HG02885 (cell line): ENCODE measurements around the gene PARD3B.

Experiments
- ATAC-seq: cut with Tn5 transposase; IDR thresholded peaks from one replicate; pipeline ENCODE4 v1.9.1; 2021; ENCODE audit warnings: mild to moderate bottlenecking; ENCODE audit not compliant: unreplicated experiment, poor library complexity

PARD3B gene

DNA sequence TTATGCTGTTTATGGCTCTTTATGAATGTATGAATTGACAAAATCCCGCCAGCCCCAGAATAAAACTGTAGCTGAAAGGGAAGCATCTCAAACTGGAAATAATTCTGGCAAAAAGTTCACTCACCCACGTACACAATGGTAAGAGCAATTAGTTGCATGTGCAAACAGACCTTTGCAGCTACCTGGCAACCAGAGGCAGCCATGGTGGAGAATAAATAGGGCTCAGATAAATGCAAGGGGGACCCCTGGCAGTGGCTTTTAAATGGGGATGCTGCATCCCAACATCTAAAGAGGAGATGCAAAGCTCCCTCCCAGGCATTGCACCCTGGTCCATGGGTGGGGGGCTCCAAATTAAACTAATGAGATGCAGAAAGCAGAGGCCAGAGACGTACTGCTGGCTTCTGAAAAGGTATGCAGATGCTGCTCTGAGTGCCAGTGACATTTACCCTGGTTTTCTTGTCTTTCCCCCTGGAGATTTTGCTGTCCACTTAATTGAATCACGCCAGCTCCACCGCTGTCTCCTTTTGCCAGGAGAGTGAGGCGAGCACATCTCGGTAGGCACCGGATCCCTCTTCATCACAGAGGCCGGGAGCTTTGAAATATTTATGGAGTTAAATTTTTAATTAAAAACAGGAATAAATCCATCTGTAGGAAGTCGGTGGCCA lies 1010.4 kb downstream of the PARD3B start:
- ATAC-seq, result no peak

DNA sequence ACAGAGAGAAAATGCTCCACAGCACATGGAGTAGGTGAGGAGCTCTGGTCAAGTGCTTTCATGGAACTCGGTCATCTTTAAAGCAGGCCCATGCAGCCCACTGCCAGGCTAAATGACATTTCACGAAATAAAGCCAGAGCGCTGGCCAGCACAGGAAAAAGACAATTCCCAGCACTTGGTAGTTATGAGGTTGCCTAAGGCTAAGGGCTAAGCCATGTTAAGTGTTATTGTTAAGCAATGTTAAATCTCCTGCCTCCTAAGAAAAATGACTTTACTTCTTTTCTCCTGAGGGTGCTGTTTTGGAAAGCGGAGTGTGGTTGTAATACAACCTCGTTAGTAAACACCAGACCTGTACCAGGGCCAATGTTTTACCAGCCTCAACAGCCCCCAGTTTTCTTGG lies 1011.1 kb downstream of the PARD3B start:
- no peak for ATAC-seq

DNA sequence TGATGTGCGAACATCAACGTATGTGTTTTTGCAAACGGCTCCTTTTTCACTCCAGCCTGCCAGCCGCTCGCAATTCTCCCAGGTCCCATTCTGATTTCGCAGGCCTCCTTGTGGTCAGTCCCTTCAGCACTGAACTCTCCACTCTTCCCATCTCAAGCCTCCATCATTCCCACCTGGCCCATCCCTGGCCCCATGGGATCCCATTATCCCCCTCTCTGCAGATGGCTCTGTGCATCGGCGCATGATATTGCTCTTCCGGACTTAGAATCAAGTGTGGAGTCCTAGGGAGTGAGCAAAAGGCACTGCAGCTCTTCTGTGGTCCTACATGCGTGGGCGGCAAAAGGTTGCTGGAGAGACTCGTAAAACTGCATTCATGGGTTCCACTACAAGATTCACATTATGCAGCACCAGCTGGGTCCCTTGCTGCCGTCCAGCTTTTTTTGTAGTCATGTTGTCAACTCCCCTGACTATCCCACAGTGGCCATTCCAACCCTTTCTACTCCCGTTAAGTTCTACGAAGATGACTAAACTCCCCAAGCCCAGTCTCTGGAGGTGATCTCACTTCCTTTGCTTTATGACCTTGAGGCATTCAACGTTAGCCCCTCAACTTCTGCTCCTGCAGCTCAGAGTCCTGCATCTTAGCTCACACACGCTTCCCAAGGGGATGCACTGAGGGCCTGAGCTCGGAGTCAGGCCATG lies 1011.7 kb downstream of the PARD3B start:
- no peak for ATAC-seq

DNA sequence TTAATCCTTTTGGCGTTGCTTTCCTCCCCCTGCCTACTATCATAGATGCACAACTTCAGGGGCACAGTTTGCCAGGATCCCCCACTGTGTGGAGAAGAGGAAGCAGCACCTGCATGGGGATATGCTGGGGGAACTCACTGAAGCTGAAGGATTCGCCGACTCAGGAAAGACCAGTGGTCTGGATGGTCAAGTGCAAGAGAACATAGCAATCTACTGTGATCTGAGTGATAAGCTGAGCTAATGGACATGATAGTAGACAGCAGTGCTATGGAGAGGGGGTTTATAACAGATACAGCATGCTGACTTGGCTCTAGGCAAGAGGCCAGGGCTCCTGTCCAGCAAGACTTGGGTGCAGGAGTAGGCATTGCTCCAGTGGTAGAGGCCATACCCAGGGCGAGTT lies 1012.6 kb downstream of the PARD3B start:
- no peak for ATAC-seq

DNA sequence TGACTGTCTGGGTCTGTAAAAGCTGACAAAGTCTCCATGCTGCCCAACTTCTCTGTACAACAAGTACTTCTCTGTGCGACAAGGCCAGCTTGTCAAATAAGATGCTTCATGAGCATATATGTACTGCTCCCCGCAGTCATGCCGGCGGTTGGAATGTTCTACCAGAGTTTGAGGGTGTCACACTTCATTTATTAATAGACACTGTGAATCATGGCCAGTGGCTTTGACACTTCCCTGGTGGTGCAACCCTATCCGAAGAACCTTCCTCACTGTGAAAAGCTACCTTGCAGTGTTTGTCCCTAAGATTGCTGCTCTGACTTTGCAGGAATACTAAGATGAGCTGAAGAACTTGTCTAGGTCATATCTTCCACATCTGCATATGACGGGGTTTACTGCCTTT lies 1016.2 kb downstream of the PARD3B start:
- ATAC-seq, result no peak

DNA sequence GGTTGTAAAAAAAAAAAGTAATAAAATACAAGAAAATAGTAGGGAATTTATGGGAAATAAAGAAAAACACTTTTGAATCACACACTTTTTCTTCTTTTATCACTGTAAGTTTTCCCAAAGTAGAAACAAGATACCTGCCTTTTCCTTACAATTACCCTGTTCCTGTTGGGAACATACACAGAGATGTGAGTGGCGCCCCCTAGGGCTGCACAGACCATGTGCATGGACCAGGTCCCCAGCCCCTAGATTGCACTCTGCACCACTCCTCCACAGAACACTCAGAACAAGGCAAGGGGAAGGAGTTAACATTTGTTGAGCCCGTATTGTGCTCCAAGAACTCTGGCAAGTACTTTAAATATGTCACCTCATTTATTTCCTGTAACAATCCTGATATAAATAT lies 1018.4 kb downstream of the PARD3B start:
- no peak for ATAC-seq

DNA sequence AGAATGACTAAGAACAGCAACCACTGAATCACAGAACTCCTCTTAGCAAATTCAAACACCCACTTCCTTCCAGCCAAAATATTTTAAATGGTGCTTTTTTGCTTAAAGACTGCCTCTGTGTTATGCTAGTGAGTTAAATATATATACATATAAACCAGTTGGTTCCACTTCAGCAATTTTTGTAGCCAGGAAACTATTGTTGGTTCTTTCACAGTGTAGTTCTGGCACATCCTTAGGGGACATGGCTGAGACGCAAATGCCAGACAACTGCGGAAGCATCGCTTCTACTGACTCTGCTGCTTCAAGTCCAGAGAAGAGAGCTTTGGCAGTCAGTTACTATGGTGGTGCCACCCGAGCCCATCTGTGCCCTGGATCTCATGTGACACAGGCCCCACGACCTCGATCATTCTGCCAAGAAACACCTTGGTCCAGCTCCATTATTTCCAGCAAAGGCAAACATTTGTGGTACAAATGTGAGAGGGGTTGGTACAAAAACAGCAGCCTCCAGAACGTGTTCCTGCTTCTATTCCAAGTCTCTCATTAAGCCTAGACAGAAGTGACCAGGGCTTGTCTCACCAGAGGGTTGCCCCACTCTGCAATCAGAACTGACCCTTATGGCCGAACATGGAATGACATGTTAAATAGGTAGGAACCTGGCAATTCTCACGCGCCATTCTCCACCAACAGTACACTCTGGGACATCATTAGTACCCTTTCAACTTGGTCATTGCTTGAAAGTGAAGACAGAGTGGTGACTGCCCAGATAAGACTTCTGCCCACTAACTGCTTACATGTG lies 1019.3 kb downstream of the PARD3B start:
- ATAC-seq, result no peak

DNA sequence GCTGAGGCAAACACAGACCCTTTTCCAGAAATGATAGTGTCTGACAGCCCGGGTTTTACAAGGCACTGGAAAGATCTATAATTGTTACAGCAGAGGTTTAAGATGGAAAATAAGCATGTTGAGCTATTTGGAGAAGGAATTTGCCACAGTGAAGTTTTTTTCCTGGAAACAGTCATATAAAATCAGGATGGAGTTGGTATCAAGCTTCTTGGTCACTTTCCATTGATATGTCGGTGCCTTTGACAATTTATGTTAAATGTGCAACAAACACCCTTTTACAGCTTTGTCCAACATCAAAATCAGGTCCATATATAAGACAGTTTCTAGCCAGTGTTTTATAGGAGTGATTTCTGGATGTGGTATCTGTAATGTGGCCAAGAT lies 1019.9 kb downstream of the PARD3B start:
- no peak for ATAC-seq

DNA sequence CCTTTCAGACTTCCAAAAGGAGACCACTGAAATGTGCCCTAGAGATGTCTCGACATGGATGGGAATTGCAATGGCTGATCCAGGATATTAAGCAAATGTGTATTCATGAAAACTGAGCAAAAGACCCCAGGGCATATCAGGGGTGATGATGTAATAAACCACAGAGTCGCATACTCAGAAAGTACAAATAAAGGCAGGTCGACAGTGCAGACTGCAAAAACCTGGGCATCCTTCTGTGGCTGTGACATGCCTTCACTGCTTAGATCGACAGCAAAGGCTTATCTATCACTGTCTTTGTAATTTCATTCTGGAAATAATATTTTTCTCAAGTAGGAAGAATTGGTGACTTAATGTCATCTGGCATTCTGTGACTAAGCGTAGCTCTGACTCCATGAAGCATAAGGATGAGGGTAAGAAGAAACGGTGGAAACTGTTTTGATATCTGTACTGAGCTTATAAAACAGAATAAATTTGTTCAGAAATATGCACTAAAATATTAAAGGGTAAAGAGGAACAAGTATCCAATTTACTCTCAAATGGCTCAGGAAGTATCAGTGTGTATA lies 1021.4 kb downstream of the PARD3B start:
- ATAC-seq, result no peak

DNA sequence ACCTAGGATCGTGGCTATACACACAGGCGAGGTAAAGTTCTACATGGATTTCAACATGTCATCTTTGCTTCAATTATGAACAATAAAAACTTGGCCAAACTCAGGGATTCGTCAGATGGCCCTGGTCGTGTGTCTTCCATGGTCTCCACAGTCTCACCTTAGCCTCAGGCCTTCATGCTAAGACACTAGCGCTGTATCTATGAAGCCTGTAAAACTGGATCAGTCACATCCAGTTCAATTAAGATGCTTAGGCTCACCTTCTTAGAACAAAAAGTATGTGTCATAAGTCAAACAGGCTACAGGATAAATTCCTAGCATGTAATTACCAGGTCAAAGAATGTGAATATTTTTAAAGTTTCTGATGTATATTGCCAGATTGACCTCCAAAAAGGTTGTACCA lies 1023.3 kb downstream of the PARD3B start:
- no peak for ATAC-seq

DNA sequence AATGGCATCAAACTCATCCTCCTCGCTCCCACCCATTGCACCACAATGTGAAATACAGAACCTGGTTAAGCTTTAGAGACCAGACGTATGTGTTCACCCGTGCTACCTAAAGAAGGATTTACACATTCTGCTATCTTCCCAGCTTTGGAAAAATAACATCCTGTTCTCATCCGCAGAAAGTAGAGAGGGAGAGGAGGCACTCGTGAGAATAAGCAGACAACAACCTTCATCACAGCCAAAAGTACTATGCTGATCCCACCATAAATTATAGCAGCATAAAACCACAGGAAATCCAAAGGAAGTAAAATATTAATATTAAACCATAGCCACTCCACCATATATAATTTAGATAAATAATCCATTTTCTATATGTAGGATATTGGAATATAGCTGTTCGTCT lies 1025.4 kb downstream of the PARD3B start:
- no peak for ATAC-seq

DNA sequence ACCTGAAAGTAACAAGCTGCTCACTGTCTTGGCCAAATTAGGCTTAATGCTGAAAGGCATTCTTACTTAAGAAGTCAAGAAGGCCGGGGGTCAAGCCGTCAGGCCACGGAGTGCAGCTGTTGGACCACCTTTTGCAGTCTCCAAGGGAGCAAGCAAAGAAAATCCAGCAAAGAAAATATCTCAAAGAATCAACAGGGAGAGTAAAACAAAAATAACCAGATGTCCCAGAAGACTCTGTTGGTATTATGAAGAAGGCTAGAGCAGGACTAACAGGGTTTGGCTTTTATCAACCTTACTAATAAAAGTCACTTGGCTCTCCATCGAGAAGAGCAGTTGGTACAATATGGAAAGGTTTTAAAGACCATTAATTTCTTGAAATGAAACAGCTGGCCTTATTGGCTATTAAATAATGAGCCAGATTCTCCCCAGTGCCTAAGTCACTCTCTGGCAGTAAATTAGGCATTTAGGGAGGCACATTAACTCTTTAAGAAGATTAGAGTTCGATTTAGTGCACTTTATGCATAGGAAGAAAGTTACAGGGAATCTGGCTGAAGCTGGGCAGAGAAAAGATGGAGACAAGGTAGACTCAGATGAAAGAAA lies 1026.2 kb downstream of the PARD3B start:
- no peak for ATAC-seq

DNA sequence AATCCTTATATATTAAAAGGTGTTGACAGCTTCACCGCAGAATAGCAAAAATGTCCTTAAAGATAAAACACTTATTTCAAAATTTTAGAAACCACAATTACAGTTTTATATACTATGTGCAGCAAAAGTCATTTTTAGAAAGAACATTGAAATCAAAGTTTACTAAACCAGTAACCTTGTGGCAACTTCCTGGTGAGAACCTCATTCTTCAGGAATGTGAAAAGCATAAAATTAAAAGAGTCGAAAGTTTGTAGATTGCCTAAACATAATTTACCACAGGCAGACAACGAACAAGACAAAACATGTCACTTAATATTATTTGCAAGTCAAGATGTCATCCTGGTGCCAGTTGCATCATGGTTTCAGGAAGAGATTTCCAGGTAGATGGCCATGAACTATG lies 1028.7 kb downstream of the PARD3B start:
- no peak for ATAC-seq

DNA sequence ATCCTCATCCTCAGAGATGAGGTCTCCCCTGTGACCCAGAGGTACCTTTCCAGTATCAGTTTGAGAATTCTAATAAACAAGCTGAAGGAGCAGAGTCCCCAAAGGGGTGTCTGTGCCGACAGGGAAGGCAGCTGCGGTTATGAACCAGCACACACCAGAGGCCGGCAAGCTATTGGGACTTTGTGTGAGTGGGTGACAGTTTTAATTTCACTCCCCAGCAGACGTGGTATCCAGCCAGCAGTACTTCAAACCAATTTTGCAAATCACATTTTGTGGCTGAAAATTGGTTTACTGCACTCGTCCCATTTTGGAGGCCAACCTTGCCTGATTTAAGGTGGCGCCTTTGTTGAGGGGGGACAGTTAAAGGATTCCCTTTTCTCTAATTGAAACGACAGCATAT lies 1034.1 kb downstream of the PARD3B start:
- no peak for ATAC-seq

DNA sequence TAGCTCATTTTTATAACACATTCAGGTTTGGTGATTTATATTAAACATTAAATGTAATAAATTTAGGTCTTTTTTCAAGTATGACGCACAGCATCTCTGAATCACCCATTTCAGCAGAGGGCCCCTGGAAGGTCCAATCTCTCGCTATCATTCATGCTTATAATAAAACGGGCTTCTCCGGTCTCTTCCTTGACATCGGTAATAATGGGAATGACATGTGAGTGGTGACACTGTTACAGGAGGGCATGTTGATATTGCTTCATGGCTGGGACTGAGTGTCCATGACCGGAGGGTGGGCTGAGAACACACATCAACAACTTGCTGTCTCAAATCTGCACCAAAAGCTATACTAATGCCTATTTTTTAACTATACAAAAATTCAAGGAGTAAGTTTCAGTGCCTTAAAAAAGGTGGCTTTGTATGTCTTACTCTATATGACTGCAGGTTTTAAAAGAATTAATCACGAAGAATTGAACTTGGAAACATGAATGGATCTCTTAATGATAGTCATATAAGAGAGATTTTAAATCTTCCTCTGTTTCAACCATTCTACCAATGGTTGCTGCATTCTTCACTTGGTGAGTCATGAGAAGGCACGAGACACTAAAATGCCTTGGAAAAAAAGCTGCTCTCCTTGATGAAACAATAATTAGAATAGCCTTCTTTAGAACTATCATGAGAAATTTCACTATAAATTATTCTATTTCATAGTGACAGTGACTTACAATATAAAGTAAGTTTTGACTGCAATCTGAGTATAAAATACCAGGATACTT lies 1035.1 kb downstream of the PARD3B start:
- ATAC-seq, result no peak

DNA sequence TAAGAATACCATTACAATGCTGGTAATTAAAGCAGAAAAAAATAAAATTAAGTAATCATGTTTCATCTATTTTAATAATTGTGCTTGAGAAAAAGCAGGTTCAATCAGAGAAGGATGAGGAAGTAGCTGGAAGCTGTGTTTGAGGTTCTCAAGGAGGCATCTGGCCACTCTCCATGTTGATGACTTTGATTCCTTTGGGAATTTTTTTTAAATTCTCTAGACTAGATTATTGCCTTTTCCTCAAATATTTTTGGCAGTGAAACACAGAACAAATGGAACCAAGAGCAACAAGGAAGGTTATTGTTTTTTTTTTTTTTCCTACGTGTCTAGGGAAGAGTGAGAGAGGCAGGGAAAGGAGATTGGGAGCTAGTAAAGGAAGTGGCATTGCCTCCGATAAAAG lies 1037.1 kb downstream of the PARD3B start:
- no peak for ATAC-seq

DNA sequence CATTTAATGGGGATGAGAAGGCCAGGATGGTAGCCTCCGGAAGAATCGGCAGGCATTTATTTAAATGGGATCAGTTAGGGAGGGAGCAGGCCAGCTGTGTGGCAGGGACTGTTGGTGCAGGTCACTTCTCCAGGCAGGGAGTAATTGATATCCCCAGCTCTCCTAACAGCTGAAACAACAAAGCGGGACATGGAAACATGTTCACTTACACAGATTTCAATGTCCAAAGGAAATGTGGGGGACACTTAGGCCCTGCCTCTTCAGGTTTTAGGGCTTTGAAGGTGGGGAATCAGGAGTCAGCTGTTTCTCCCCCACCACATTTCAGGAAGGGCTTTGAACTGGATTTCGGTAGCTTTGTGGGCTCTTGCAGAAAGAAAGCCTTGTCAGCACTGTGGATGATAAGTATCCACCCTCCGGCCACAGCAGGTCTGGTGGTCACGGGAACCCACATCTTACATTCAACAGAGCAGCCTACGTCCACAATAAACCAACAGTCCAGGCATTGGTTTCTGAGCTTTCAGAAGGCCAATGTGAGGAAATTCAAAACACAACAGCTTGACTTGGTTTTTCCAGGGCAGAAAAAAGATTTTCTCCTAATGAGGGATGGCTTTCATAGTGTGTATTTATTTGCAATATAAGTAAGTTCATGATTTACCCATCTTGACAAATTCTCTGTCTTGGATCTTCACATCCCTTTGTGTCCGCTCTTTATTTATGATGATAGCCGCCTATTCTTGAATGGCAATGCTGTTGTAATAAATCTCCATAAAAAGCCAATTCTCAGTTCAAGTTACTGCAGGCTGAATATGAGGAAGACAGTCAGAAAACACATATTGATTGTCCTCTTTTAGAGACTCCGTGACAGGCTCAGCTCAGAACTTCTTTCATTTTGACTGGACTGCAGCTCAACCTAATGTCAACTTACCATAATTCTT lies 1040.4 kb downstream of the PARD3B start:
- no peak for ATAC-seq

DNA sequence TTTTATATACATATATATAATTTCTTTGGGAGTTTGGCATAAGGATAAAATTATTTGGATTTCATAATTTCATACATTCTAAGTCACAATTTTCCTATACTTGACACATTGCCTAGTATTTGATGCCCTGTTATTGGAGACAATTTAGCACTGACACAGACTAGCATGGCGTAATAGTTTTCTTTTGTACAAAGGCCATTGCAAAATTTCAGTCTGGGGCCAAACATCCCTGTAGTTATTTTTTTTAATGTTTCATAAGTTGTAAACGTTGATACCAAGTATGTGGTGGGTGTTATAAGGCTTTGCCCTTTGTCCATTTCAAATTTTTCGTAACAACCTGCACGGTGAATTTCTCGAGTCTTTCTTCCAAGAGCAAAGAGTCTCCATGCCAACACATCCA lies 1041.4 kb downstream of the PARD3B start:
- no peak for ATAC-seq

DNA sequence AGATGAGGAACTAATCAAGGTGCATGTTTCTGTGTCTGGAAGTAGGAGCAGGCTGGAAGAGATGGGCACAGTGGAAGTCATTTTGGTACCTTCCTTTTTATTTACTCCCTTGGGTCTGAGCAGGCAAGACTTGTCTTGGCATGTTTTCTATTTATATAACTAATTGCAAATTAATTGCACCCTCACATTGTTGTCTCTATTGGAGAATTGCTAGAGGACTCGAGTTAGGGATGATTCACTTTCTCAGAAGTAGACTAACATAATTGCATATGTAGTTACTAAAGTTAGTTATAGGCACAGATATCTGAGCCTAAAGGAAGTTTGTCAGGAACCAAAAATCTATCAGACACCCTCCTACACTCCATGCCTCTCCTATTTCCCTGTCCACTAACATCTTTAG lies 1044.2 kb downstream of the PARD3B start:
- no peak for ATAC-seq
